Measurements from ENCODE around the gene SULT1C2.

DNA sequence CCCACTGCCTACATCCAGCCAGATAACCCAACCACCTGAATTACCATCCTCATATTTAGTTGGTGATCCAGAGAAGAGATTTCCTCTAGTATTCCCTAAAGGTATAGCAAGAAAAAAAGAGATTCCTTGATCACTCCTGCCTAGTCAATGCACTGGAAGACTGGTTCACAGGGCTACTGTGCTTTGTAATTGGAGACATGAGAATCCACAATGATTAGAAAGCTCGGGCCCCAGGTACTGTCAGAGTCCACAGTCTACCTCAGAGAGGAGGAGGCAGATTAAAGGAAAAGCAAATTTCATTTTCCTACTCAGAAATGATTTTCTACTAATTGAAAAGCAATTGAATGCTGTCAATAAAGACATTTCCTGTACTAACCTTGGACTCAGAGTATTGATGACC lies 26.7 kb upstream of the SULT1C2 start:
- TF ChIP-seq POLR2A (IDR thresholded peaks at IDR 0.05; ENCODE audit: low read length) (no peak), GATA1 (IDR thresholded peaks at IDR 0.05; ENCODE audit: low read depth, low read length) (no peak)

Measured in erythroblast (primary cell).